Upper lobe of left lung (tissue), 6 donors: ENCODE data around the gene CCDC7. TPM values are rescaled to one million over a fixed set of nuclear protein-coding genes. Genes with fewer than 3 reads are reported as not detected.
"Not testable (repeated sequence)": the region's sequence is repeated elsewhere in the genome, so short reads cannot be mapped to it uniquely, and the experiment has no call there.

Source experiments
- ATAC-seq, 2 donors: fragments of 200-7000 bp; cut with Tn5 transposase; one replicate each; pipeline ENCODE4 v1.9.1; 2022; ENCODE audit warnings: mild to moderate bottlenecking in 2 of 2, moderate library complexity in 2 of 2; ENCODE audit not compliant: low FRiP score in 2 of 2
- DNase-seq, 2 donors: peaks; one replicate each; pipeline ENCODE4 v3.0.0-alpha.2; 2019 to 2020
- H3K27ac ChIP-seq, 4 donors: fragments of 200-600 bp; sonication (generic); one replicate each; pipeline ENCODE4 v1.5.1; 2016 to 2019
- H3K27me3 ChIP-seq, 4 donors: fragments of 200-600 bp; sonication (generic); one replicate each; pipeline ENCODE4 v1.5.1; 2017 to 2019
- H3K36me3 ChIP-seq, 4 donors: fragments of 200-600 bp; sonication (generic); one replicate each; pipeline ENCODE4 v1.5.1; 2016 to 2019
- H3K4me1 ChIP-seq, 4 donors: fragments of 200-600 bp; sonication (generic); one replicate each; pipeline ENCODE4 v1.5.1; 2018 to 2019
- H3K4me3 ChIP-seq, 4 donors: fragments of 200-600 bp; sonication (generic); one replicate each; pipeline ENCODE4 v1.5.1; 2017 to 2019; ENCODE audit warnings: mild to moderate bottlenecking in 2 of 4, moderate library complexity in 1 of 4
- H3K9me3 ChIP-seq, 4 donors: fragments of 200-600 bp; sonication (generic); one replicate each; pipeline ENCODE4 v1.5.1; 2018 to 2019
- EP300 ChIP-seq, 4 donors: sonication (generic); formaldehyde crosslinking; IDR thresholded peaks; one replicate each; pipeline ENCODE4 v1.5.1; 2017; ENCODE audit warnings: antibody characterized with exemption in 4 of 4, control low read depth in 2 of 4
- POLR2A ChIP-seq, 4 donors: fragments of 450-650 bp; IDR thresholded peaks; one replicate each; pipeline ENCODE4 v1.5.1; 2016 to 2017; ENCODE audit warnings: antibody characterized with exemption in 4 of 4, mild to moderate bottlenecking in 2 of 4
- POLR2AphosphoS5 ChIP-seq, 2 donors: sonication (generic); formaldehyde crosslinking; IDR thresholded peaks; one replicate each; pipeline ENCODE4 v1.5.1; 2017; ENCODE audit warnings: antibody characterized with exemption in 2 of 2
- WGBS, 2 donors: methylation state at CpG; one replicate each; pipeline ENCODE4 v1.1.5; 2017 to 2018; 5-methylcytosine and 5-hydroxymethylcytosine counted together
- total RNA-seq, 6 donors: library from RNA; depleted of rRNA in 4 of 6; stranded (reverse); fragments of >200 nt in 4 of 6; gene quantifications; one replicate each; pipeline versions ENCODE4 v1.1.0 to v1.2.1, GENCODE V29; 2016 to 2021
- TF ChIP-seq, protein P1 (sequence below), 6 experiments: fragments of 450-650 bp in 4 of 6; fragments of 200-600 bp in 2 of 6; sonication (generic) in 2 of 6; IDR thresholded peaks; one replicate each; pipeline ENCODE4 v1.5.1; 2016 to 2019; ENCODE audit warnings: antibody characterized with exemption in 6 of 6
- donor health status: DM: no; HTN: no; CAD: no; lungs with moderate emphysema.
- donor health status: DM: no; HTN: yes; CAD: no; lungs with severe emphysema.

CCDC7 gene
- total RNA-seq, 6 donors from 2014 or later = 6.4 to 39.8 (median 18.0) TPM

DNA sequence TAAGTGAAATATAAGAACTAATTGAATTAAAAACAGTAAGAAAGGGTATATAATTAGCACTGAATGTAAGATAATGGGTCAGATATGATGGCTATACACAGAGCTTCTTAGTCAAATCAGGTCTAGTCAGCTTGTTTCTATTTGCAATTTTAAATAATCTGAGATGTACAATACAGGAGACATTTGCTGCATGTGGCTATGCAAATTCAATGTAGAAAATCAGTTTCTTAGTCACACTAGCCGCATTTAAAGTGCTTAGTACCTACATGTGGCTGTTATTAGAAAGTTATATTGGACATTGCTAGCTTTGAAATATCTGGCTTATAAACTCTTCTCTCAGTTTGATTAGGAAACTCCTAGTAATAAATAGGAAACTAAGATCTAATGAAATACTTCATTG, 25.3 kb downstream of the CCDC7 start:
- WGBS, 2 donors = 100% methylated on average over 1 of the region's 1 CpG
- Histone ChIP-seq H3K27ac (no peak overlapping the region), H3K4me1 (no peaks in the 10 kb centered on the region), H3K4me3 (no peak overlapping the region), H3K27me3 (no peaks in the 10 kb centered on the region), H3K9me3 (no peaks in the 10 kb centered on the region), H3K36me3 (peaks cover 0 to 18% (median 2%) of the 10 kb centered on the region in 4 donors)
- no peak for ATAC-seq
- TF ChIP-seq EP300 (IDR thresholded peaks at IDR 0.05) = no peak
- TF ChIP-seq POLR2A (IDR thresholded peaks at IDR 0.05) = no peak
- TF ChIP-seq, protein P1, sequence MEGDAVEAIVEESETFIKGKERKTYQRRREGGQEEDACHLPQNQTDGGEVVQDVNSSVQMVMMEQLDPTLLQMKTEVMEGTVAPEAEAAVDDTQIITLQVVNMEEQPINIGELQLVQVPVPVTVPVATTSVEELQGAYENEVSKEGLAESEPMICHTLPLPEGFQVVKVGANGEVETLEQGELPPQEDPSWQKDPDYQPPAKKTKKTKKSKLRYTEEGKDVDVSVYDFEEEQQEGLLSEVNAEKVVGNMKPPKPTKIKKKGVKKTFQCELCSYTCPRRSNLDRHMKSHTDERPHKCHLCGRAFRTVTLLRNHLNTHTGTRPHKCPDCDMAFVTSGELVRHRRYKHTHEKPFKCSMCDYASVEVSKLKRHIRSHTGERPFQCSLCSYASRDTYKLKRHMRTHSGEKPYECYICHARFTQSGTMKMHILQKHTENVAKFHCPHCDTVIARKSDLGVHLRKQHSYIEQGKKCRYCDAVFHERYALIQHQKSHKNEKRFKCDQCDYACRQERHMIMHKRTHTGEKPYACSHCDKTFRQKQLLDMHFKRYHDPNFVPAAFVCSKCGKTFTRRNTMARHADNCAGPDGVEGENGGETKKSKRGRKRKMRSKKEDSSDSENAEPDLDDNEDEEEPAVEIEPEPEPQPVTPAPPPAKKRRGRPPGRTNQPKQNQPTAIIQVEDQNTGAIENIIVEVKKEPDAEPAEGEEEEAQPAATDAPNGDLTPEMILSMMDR (IDR thresholded peaks at IDR 0.05) = no peak
- TF ChIP-seq POLR2AphosphoS5 (IDR thresholded peaks at IDR 0.05) = no peak
- DNase-seq = no peak

DNA sequence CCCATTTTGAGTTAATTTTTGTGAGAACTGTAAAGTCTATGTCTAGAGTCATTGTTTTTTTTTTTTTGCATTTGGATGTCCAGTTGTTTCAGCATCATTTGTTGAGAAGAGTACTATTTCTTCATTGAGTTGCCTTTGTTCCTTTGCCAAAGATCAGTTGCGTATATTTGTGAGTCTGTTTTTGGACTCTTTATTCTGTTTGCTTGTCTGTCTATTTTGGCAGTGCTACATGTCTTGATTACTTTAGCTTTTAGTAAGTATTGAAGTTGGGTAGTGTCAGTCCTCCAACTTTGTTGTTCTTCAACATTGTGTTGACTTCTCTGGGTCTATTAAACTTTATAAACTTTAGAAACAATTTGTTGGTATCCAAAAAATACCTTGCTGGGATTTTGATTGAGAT, 31.6 kb downstream of the CCDC7 start:
- peaks cover 5 to 18% (median 11%) of the 10 kb centered on the region in 4 donors for H3K9me3 ChIP-seq
- H3K4me3 ChIP-seq = no peak overlapping the region
- H3K36me3 ChIP-seq = peaks cover 0 to 28% (median 9%) of the 10 kb centered on the region in 4 donors
- TF ChIP-seq, protein P1 (IDR thresholded peaks at IDR 0.05) = no peak
- TF ChIP-seq POLR2AphosphoS5 (IDR thresholded peaks at IDR 0.05) (no peak), POLR2A (IDR thresholded peaks at IDR 0.05) (no peak), EP300 (IDR thresholded peaks at IDR 0.05) (no peak)
- H3K27me3 ChIP-seq = no peaks in the 10 kb centered on the region
- 93 to 100% methylated on average over 1 of the region's 1 CpG for WGBS, 2 donors
- DNase-seq (no peak), ATAC-seq (no peak)
- H3K27ac ChIP-seq = no peak overlapping the region
- no peaks in the 10 kb centered on the region for H3K4me1 ChIP-seq

DNA sequence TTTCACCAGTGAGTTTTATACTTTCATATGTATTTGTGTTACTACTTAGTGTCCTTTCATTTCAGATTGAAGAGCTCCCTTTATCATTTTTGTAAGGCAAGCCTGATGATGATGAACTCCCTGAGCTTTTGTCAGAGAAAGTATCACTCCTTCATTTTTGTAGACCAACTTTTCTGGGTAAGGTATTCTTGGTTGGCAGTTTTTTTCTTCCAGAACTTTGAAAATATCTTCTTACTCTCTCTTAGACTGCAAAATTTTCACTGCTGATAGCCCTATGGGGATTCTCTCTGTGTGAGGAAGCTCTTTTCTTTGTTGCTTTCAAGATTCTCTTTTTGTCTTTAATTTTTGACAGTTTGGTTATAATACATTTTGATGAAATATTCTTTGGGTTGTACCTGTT, 35.7 kb downstream of the CCDC7 start:
- Histone ChIP-seq H3K27ac (no peak overlapping the region), H3K4me1 (no peaks in the 10 kb centered on the region), H3K9me3 (peaks cover 5 to 18% (median 11%) of the 10 kb centered on the region in 4 donors), H3K4me3 (no peak overlapping the region), H3K36me3 (peaks cover 0 to 15% (median 9%) of the 10 kb centered on the region in 4 donors), H3K27me3 (no peaks in the 10 kb centered on the region)
- ATAC-seq (no peak), DNase-seq (no peak)
- no peak for TF ChIP-seq POLR2A (IDR thresholded peaks at IDR 0.05)
- TF ChIP-seq, protein P1 (IDR thresholded peaks at IDR 0.05) = no peak

DNA sequence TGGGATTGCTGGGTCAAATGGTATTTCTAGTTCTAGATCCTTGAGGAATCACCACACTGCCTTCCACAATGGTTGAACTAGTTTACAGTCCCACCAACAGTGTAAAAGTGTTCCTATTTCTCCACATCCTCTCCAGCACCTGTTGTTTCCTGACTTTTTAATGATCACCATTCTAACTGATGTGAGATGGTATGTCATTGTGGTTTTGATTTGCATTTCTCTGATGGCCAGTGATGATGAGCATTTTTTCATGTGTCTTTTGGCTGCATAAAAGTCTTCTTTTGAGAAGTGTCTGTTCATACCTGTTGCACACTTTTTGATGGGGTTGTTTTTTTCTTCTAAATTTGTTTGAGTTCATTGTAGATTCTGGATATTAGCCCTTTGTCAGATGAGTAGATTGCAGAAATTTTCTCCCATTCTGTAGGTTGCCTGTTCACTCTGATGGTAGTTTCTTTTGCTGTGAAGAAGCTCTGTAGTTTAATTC, 37.1 kb downstream of the CCDC7 start:
- H3K4me1 ChIP-seq, ATAC-seq, H3K27me3 ChIP-seq, H3K27ac ChIP-seq, H3K4me3 ChIP-seq, DNase-seq: not testable (repeated sequence)
- Histone ChIP-seq H3K9me3 (peaks cover 7 to 18% (median 11%) of the 10 kb centered on the region in 4 donors), H3K36me3 (peaks cover 0 to 19% (median 14%) of the 10 kb centered on the region in 4 donors)

DNA sequence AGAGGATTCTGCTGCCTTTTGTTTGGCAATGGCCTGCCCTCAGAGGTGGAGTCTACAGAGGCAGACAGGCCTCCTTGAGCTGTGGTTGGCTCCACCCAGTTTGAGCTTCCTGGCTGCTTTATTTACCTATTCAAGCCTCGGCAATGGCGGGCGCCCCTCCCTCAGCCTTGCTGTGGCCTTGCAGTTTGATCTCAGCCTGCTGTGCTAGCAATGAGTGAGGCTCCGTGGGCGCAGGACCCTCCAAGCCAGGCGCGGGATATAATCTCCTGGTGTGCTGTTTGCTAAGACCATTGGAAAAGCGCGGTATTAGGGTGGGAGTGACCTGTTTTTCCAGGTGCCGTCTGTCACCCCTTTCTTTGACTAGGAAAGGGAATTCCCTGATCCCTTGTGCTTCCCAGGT, 42.1 kb downstream of the CCDC7 start:
- not testable (repeated sequence) for H3K9me3 ChIP-seq, H3K4me3 ChIP-seq, H3K27ac ChIP-seq, H3K4me1 ChIP-seq, H3K27me3 ChIP-seq, ATAC-seq, DNase-seq
- H3K36me3 ChIP-seq = peaks cover 0 to 16% (median 11%) of the 10 kb centered on the region in 4 donors
- WGBS, 2 donors = 89 to 94% methylated on average over 10 of the region's 10 CpGs

DNA sequence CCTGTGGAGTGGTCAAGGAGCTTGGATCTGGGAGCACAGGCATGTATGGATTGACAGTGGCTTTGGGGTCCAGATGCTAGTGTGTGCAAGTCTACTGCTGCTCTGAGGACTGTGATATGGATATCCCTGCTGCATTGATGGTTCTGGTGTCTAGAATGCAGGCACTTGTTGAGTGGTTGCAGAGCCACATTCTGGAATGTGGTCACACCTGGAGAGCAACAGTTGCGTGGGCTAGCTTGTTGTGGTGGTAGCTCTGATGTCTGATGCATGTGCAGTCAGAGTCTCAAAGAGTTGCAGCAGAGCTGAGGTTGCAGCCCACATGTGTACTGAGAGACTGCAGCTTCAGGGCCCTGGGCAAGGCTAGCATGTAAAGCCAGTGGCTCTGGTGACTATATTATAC, 43.2 kb downstream of the CCDC7 start:
- DNase-seq (no peak), ATAC-seq (no peak)
- no peak for TF ChIP-seq POLR2AphosphoS5 (IDR thresholded peaks at IDR 0.05)
- no peak for TF ChIP-seq EP300 (IDR thresholded peaks at IDR 0.05)
- TF ChIP-seq, protein P1 (IDR thresholded peaks at IDR 0.05) = no peak
- TF ChIP-seq POLR2A (IDR thresholded peaks at IDR 0.05) = no peak
- no peaks in the 10 kb centered on the region for H3K4me1 ChIP-seq
- peaks cover 0 to 6% (median 0%) of the 10 kb centered on the region in 4 donors for H3K9me3 ChIP-seq
- 85% methylated on average over 1 of the region's 1 CpG; no CpG with 5 or more reads in 1 of the 2 donors for WGBS, 2 donors
- H3K27ac ChIP-seq = no peak overlapping the region
- H3K4me3 ChIP-seq = no peak overlapping the region
- H3K27me3 ChIP-seq = no peaks in the 10 kb centered on the region
- peaks cover 0 to 16% (median 11%) of the 10 kb centered on the region in 4 donors for H3K36me3 ChIP-seq
